H1 (cell line): ENCODE data around the gene PTX4. TPM values are rescaled to one million over a fixed set of nuclear protein-coding genes. Genes with fewer than 3 reads are reported as not detected.

Experiments used
- CTCF ChIA-PET: fragments of 300-600 bp; sonication (Branson Sonifier 250); formaldehyde crosslinking; loops from one replicate; lab custom pipeline; 2021; ENCODE audit not compliant: partially characterized antibody; lab: Charles Lee
- POLR2A ChIA-PET: fragments of 300-600 bp; sonication (Branson Sonifier 250); formaldehyde crosslinking; loops from one replicate; lab custom pipeline; 2021; ENCODE audit warnings: inconsistent platforms; ENCODE audit not compliant: partially characterized antibody; lab: Charles Lee
- DNase-seq, 2 experiments: peaks; one replicate each; pipeline versions ENCODE4 v3.0.0 to v3.0.0-alpha.2; 2010 to 2022; ENCODE audit warnings: low spot score in 2 of 2, low read depth in 1 of 2, mixed read lengths in 1 of 2
- FAIRE-seq: peaks from 2 replicates; lab custom pipeline; 2011; peaks lifted over from hg19 to GRCh38; lab: Jason Lieb, UNC
- H2AFZ ChIP-seq: 2 replicates; pipeline ENCODE4 v1.8.1; 2012; ENCODE audit warnings: low read length, inconsistent platforms
- H2AK5ac ChIP-seq: 2 replicates; pipeline ENCODE4 v1.6.1; 2013; ENCODE audit warnings: low read depth, low read length
- H2BK120ac ChIP-seq: replicated peaks from 2 replicates; pipeline ENCODE3; 2013; ENCODE audit warnings: low read depth, low read length, inconsistent platforms
- H2BK12ac ChIP-seq: 2 replicates; pipeline ENCODE4 v1.6.1; 2013; ENCODE audit warnings: low read depth, low read length
- H2BK15ac ChIP-seq: 2 replicates; pipeline ENCODE4 v1.6.1; 2013; ENCODE audit warnings: low read length
- H2BK20ac ChIP-seq: 2 replicates; pipeline ENCODE4 v1.6.1; 2013; ENCODE audit warnings: low read length
- H2BK5ac ChIP-seq: 2 replicates; pipeline ENCODE4 v1.6.1; 2013; ENCODE audit warnings: low read depth, low read length
- H3K14ac ChIP-seq: 2 replicates; pipeline ENCODE4 v1.6.1; 2013; ENCODE audit warnings: inconsistent platforms; ENCODE audit not compliant: insufficient read length
- H3K18ac ChIP-seq: 2 replicates; pipeline ENCODE4 v1.6.1; 2013; ENCODE audit warnings: low read length; ENCODE audit errors: extremely low read depth
- H3K23ac ChIP-seq: 2 replicates; pipeline ENCODE4 v1.6.1; 2013; ENCODE audit warnings: inconsistent platforms; ENCODE audit not compliant: insufficient read length
- H3K23me2 ChIP-seq: 2 replicates; pipeline ENCODE4 v1.6.1; 2013; ENCODE audit warnings: low read depth, low read length
- H3K27ac ChIP-seq: 2 replicates; pipeline ENCODE4 v1.6.1; 2011; ENCODE audit warnings: low read depth, low read length, inconsistent platforms
- H3K27me3 ChIP-seq, 4 experiments: replicated peaks in 1 of 4; 1 replicate in 1 of 4; 2 replicates in 3 of 4; pipeline versions ENCODE4 v1.6.1 to v1.8.1; 2011 to 2013; ENCODE audit warnings: low read length in 3 of 4, mild to moderate bottlenecking in 3 of 4, inconsistent platforms in 2 of 4, mixed read lengths in 2 of 4, moderate library complexity in 1 of 4; ENCODE audit not compliant: control insufficient read depth in 3 of 4, insufficient read depth in 3 of 4; ENCODE audit errors: extremely low read depth in 1 of 4
- H3K36me3 ChIP-seq, 4 experiments: 2 replicates each; pipeline versions ENCODE4 v1.6.1 to v1.8.1; 2011 to 2013; ENCODE audit warnings: mild to moderate bottlenecking in 4 of 4, low read length in 3 of 4, moderate library complexity in 2 of 4, control low read depth in 1 of 4, inconsistent platforms in 1 of 4; ENCODE audit not compliant: insufficient read depth in 4 of 4, control insufficient read depth in 2 of 4
- H3K4ac ChIP-seq: replicated peaks from 2 replicates; pipeline ENCODE3; 2013; ENCODE audit warnings: low read length, low read depth, mixed read lengths, inconsistent platforms; ENCODE audit not compliant: insufficient read length
- H3K4me1 ChIP-seq, 4 experiments: replicated peaks in 1 of 4; 1 replicate in 1 of 4; 2 replicates in 3 of 4; pipeline versions ENCODE4 v1.6.1 to v1.8.1; 2011 to 2013; ENCODE audit warnings: low read length in 3 of 4, inconsistent platforms in 2 of 4, mixed read lengths in 1 of 4; ENCODE audit not compliant: insufficient read depth in 4 of 4, control insufficient read depth in 3 of 4
- H3K4me2 ChIP-seq, 2 experiments: 2 replicates each; pipeline versions ENCODE4 v1.6.1 to v1.8.1; 2011 to 2013; ENCODE audit warnings: low read depth in 2 of 2, low read length in 2 of 2, control low read depth in 1 of 2, inconsistent platforms in 1 of 2, mild to moderate bottlenecking in 1 of 2; ENCODE audit not compliant: insufficient read depth in 1 of 2
- H3K4me3 ChIP-seq, 4 experiments: fragments of 200-600, 300-600 bp in 1 of 4; sonication (generic), shearing (Covaris generic), sonication (Bioruptor Twin) in 1 of 4; 2 replicates each; pipeline versions ENCODE4 v1.5.1 to v1.8.1; 2011 to 2016; ENCODE audit warnings: low read length in 4 of 4, low read depth in 3 of 4, control low read depth in 2 of 4, inconsistent platforms in 2 of 4, mild to moderate bottlenecking in 2 of 4, mixed read lengths in 1 of 4, moderate library complexity in 1 of 4; ENCODE audit not compliant: insufficient read depth in 2 of 4; ENCODE audit errors: extremely low read depth in 1 of 4
- H3K56ac ChIP-seq: replicated peaks from 2 replicates; pipeline ENCODE3; 2013; ENCODE audit warnings: low read depth, mild to moderate bottlenecking, mixed read lengths, low read length, inconsistent platforms; ENCODE audit not compliant: insufficient read length
- H3K79me1 ChIP-seq: 2 replicates; pipeline ENCODE4 v1.6.1; 2013; ENCODE audit warnings: low read depth, low read length, control low read depth
- H3K79me2 ChIP-seq, 2 experiments: 2 replicates each; pipeline versions ENCODE4 v1.6.1 to v1.8.1; 2012 to 2013; ENCODE audit warnings: low read length in 2 of 2, mild to moderate bottlenecking in 2 of 2, inconsistent platforms in 1 of 2; ENCODE audit not compliant: insufficient read depth in 2 of 2, control insufficient read depth in 1 of 2
- H3K9ac ChIP-seq, 4 experiments: replicated peaks in 1 of 4; 1 replicate in 1 of 4; 2 replicates in 3 of 4; pipeline versions ENCODE4 v1.6.1 to v1.8.1; 2011 to 2013; ENCODE audit warnings: low read depth in 3 of 4, low read length in 3 of 4, control low read depth in 2 of 4, mild to moderate bottlenecking in 2 of 4, moderate library complexity in 2 of 4, inconsistent platforms in 1 of 4; ENCODE audit errors: extremely low read depth in 1 of 4
- H3K9me3 ChIP-seq, 2 experiments: 2 replicates each; pipeline versions ENCODE4 v1.6.1 to v1.8.1; 2012 to 2013; ENCODE audit warnings: mild to moderate bottlenecking in 2 of 2, moderate library complexity in 2 of 2, control low read depth in 1 of 2, inconsistent platforms in 1 of 2, low read depth in 1 of 2, low read length in 1 of 2, mixed read lengths in 1 of 2; ENCODE audit not compliant: insufficient read depth in 2 of 2
- H4K20me1 ChIP-seq, 2 experiments: replicated peaks in 1 of 2; 2 replicates each; pipeline versions ENCODE3 to v1.8.1; 2011 to 2013; ENCODE audit warnings: inconsistent platforms in 2 of 2, low read length in 2 of 2, mild to moderate bottlenecking in 1 of 2; ENCODE audit not compliant: insufficient read depth in 2 of 2, control insufficient read depth in 1 of 2
- H4K5ac ChIP-seq: 2 replicates; pipeline ENCODE4 v1.6.1; 2013; ENCODE audit warnings: low read length, low read depth, mixed read lengths, inconsistent platforms; ENCODE audit not compliant: insufficient read length
- H4K8ac ChIP-seq: 2 replicates; pipeline ENCODE4 v1.8.0; 2013; ENCODE audit warnings: mild to moderate bottlenecking, moderate library complexity, low read length, inconsistent platforms; ENCODE audit not compliant: insufficient read depth; ENCODE audit errors: extremely low read depth
- H4K91ac ChIP-seq: replicated peaks from 2 replicates; pipeline ENCODE3; 2013; ENCODE audit warnings: low read length, mixed read lengths, inconsistent platforms; ENCODE audit not compliant: insufficient read length
- CBX5 ChIP-seq: fragments of 300-800, 300-1000 bp; sonication (generic); IDR thresholded peaks from 2 replicates; pipeline ENCODE4 v1.7.1; 2016; ENCODE audit warnings: antibody characterized with exemption, low read length, low read depth
- CHD1 ChIP-seq: IDR thresholded peaks from 2 replicates; pipeline ENCODE4 v1.6.1; 2012; ENCODE audit warnings: low read depth, low read length, improper control_type of control experiment
- CHD2 ChIP-seq: IDR thresholded peaks from 2 replicates; pipeline ENCODE4 v1.6.1; 2012; ENCODE audit warnings: low read length, improper control_type of control experiment
- EGR1 ChIP-seq: IDR thresholded peaks from 2 replicates; pipeline ENCODE4 v1.6.1; 2011; ENCODE audit warnings: low read depth, low read length, borderline replicate concordance
- EZH2 ChIP-seq: fragments of 200-600 bp; sonication (generic); IDR thresholded peaks from 2 replicates; pipeline ENCODE4 v1.7.1; 2012; ENCODE audit warnings: low read depth, mild to moderate bottlenecking, moderate library complexity, low read length, inconsistent platforms; ENCODE audit not compliant: severe bottlenecking
- GABPA ChIP-seq: IDR thresholded peaks from 2 replicates; pipeline ENCODE4 v1.6.1; 2011; ENCODE audit warnings: mild to moderate bottlenecking, low read length, moderate library complexity, borderline replicate concordance; ENCODE audit not compliant: insufficient read depth
- KDM1A ChIP-seq: fragments of 200-600, 300-600 bp; sonication (generic); IDR thresholded peaks from 2 replicates; pipeline ENCODE4 v1.7.1; 2016; ENCODE audit warnings: mild to moderate bottlenecking, low read length, borderline replicate concordance
- KDM5A ChIP-seq: fragments of 200-600 bp; IDR thresholded peaks from 2 replicates; pipeline ENCODE4 v1.7.1; 2012; ENCODE audit warnings: mild to moderate bottlenecking, low read length, inconsistent platforms, mixed read lengths
- PHF8 ChIP-seq: fragments of 200-600 bp; sonication (generic); conservative IDR thresholded peaks from 2 replicates; pipeline ENCODE4 v1.7.1; 2012; ENCODE audit warnings: low read depth, mild to moderate bottlenecking, inconsistent platforms, low read length, moderate library complexity
- RAD21 ChIP-seq, 2 experiments: IDR thresholded peaks in 1 of 2; conservative IDR thresholded peaks in 1 of 2; 2 replicates each; pipeline ENCODE4 v1.6.1; 2011; ENCODE audit warnings: low read depth in 2 of 2, low read length in 2 of 2, improper control_type of control experiment in 1 of 2, inconsistent platforms in 1 of 2, mild to moderate bottlenecking in 1 of 2, moderate library complexity in 1 of 2
- RXRA ChIP-seq: IDR thresholded peaks from 2 replicates; pipeline ENCODE4 v1.6.1; 2011; ENCODE audit warnings: low read depth, mild to moderate bottlenecking, low read length, moderate library complexity; ENCODE audit not compliant: insufficient read depth
- TBP ChIP-seq: IDR thresholded peaks from 2 replicates; pipeline ENCODE4 v1.6.1; 2011; ENCODE audit warnings: low read depth, low read length, improper control_type of control experiment
- WGBS, 2 experiments: shearing (Covaris generic) in 1 of 2; methylation state at CpG; one replicate each; pipeline versions ENCODE4 v1.1.6 to v1.1.7; 2013 to 2015; ENCODE audit warnings: low lambda C conversion rate in 2 of 2, mixed read lengths in 2 of 2, inconsistent platforms in 1 of 2, low coverage in 1 of 2, missing lambda C conversion rate in 1 of 2; ENCODE audit not compliant: insufficient replicate concordance in 2 of 2, insufficient coverage in 1 of 2, insufficient read length in 1 of 2; ENCODE audit errors: extremely low coverage in 1 of 2, missing lambda C conversion rate in 1 of 2; 5-methylcytosine and 5-hydroxymethylcytosine counted together
- polyA plus RNA-seq, 7 experiments: library from polyadenylated mRNA; depleted of rRNA in 3 of 7; stranded (reverse) in 5 of 7; unstranded in 2 of 7; fragments of >200 nt in 5 of 7; fragments of 200-250 nt in 2 of 7; gene quantifications; 1 replicate in 5 of 7; 2 replicates in 1 of 7; 4 replicates in 1 of 7; pipeline versions ENCODE4 v1.2.1 to v1.2.3, GENCODE V29; 2011 to 2013; ENCODE audit warnings: missing spikeins in 2 of 7, mixed read lengths in 2 of 7
- total RNA-seq: library from RNA; stranded (reverse); fragmentation: NEBNext Ultra II Directional; extraction: Animal tissue kit (Norgen Biotek cat#: 25700); gene quantifications from 2 replicates; pipeline ENCODE4 v1.2.1, GENCODE V29; 2021

PTX4 gene
- total and polyA plus RNA-seq, 2 of the 8 experiments (the other 6 are each of a cell fraction or from before 2014, with no cell fraction given), result not detected

- DNase-seq (peak in 1 of 2 experiments; percentile 35), FAIRE-seq (no peak)
- Histone ChIP-seq H2AFZ (no peak overlapping the region), H2BK5ac (no peak overlapping the region), H3K56ac (no peak overlapping the region), H3K23ac (no peak overlapping the region), H4K20me1 (peaks cover 10 to 14% of the 10 kb centered on the region in 2 experiments), H2AK5ac (no peak overlapping the region), H3K9me3 (no peaks in the 10 kb centered on the region), H4K8ac (no peak overlapping the region), H3K4ac (no peak overlapping the region), H3K4me1 (peaks cover 0 to 7% (median under 1%) of the 10 kb centered on the region in 4 experiments; a peak in 3 of 7 replicates), H3K4me2 (no peak overlapping the region), H3K18ac (no peak overlapping the region), H2BK15ac (no peak overlapping the region), H3K4me3 (no peak overlapping the region), H3K36me3 (no peaks in the 10 kb centered on the region), H2BK12ac (no peak overlapping the region), H3K79me1 (peaks cover 37% of the 10 kb centered on the region), H2BK120ac (no peak overlapping the region), H3K14ac (no peak overlapping the region), H3K27me3 (no peaks in the 10 kb centered on the region), H3K9ac (no peak overlapping the region), H2BK20ac (no peak overlapping the region), H3K23me2 (peaks cover 3% of the 10 kb centered on the region), H3K79me2 (peaks cover 4 to 78% of the 10 kb centered on the region in 2 experiments), H4K5ac (no peak overlapping the region), H3K27ac (no peak overlapping the region), H4K91ac (no peak overlapping the region)
- 91% methylated on average over 20 of the region's 20 CpGs; no CpG with 5 or more reads in 1 of the 2 experiments for WGBS, 2 experiments
- TF ChIP-seq RXRA, result no peak
- TF ChIP-seq CHD1, result no peak
- TF ChIP-seq TBP, result no peak
- no peak for TF ChIP-seq EZH2
- no peak for TF ChIP-seq RAD21 (IDR thresholded peaks at IDR 0.05 in 1 of 2, conservative IDR thresholded peaks at IDR 0.05 in 1 of 2; ENCODE audit: low read depth in 2 of 2, low read length in 2 of 2)
- no peak for TF ChIP-seq KDM1A
- no peak for TF ChIP-seq PHF8
- no peak for TF ChIP-seq CBX5
- no peak for TF ChIP-seq EGR1
- TF ChIP-seq CHD2, result no peak
- TF ChIP-seq GABPA, result no peak
- no peak for TF ChIP-seq KDM5A
- POLR2A ChIA-PET, result interaction anchor here (0.7 to 1.6 kb wide), 3 partner anchors 8 to 45 kb away, joined by 3 to 6 read pairs (median 3); no protein-coding TSS in a partner anchor
- CTCF ChIA-PET, result no interaction called here
Observed at GRCh38 chr16:1469693-1470201, 19.0 kb downstream of the PTX4 start.
